Kidney capillary endothelial cell (primary cell): ENCODE data around the gene PPM1L.
A peak's percentile ranks its signal among the peaks of the same experiment; 100 is the strongest.
"Not testable (repeated sequence)": the region's sequence is repeated elsewhere in the genome, so short reads cannot be mapped to it uniquely, and the experiment has no call there.

Source experiments
- DNase-seq: peaks from one replicate; pipeline ENCODE4 v3.0.0-alpha.2; 2018; ENCODE audit warnings: low spot score

The PPM1L gene

DNA sequence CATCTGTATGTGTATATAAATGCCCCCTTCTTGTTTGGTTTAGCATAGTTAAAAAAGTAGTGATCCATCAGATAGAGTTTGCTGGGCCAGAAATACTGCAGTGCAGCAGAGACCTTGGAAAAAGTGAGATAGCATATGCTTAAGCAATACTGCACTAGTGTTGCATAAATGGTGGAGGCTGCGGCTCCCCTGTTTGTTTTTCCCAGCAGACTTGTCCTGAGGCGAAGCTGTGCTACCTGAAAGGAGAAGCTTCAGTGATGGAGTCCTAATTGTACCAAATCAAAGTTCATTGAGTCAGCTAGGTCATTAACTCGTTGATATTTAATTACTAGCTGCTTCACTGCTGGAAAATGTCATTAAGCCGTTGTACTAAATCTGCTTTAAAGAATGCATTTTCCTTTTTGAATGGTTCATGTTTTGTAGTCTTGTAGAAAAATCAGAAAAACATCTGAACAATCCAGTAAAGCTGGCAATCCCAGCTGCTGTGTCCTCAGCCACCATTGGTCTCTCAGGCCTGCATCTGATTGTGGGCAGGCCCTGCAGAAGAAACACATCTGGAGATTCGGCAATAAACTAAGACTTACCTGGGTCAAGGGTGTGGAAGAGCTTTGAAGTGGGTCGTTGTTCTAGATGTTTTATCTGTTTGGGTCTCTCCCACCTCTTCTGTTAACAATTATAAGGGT, 179.5 kb downstream of the PPM1L start:
- DNase-seq: no peak

DNA sequence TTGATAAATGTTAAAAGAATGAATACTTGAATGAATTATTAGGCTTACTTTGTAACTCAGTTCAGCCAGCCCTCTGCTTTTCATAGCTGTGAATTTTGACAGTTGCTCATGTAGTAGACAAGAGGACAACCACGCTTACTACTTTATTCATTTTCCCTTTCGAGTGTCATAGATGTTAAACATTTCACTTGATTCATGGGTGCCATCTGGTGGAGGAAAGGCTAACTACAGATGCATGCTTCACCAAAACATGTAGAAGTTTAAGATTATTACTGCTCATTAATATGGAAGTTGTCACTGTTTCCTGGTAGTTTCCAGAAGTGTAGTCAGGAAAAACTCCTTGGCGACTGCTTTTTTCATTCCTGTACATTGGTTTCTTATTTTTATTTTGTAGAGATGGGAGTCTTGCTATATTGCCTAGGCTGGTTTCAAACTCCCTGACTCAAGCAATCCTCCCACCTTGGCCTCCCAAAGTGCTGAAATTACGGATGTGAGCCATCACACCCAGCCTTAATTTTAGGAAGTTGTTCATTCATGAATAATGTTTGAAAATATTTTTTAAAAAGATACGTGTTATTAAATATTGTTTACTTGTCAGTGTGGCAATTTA, 186.0 kb downstream of the PPM1L start:
- peak; percentile 71 for DNase-seq

DNA sequence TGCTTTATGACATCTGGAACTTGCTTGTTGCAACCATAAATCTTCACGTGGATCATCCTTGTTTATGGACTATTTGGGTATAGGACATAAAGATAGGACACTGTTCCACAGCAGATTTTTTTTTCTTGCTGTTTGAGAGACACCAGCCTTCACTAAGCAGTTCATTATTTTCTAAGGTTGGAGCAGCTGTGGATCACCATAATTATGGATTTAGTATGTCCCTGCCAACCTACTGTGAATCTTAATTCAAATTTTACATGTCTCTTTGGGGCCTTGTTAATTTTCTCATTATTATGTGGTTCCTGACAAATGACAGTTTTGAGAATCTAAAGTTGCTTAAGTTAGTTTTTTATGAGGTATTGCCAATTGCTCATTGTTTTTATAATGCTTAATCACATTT, 188.0 kb downstream of the PPM1L start:
- no peak for DNase-seq

DNA sequence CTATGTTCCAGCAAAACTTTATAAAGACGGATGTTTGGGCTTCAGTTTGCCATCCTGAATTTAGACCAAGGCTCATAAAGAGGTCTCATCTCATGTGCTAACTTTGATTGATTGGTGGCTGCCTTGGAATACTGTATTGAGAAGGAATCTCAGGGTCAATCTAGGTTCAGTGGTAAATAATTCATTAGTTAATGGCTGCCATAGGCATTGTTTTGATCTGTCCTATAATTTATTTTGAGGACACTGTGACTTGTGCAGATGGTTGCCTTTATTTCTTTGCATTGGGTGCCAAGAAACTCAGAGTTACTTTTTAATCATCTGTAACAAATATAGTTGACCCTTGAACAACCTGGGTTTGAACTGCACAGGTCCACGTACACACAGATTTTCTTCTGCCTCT, 189.3 kb downstream of the PPM1L start:
- no peak for DNase-seq

DNA sequence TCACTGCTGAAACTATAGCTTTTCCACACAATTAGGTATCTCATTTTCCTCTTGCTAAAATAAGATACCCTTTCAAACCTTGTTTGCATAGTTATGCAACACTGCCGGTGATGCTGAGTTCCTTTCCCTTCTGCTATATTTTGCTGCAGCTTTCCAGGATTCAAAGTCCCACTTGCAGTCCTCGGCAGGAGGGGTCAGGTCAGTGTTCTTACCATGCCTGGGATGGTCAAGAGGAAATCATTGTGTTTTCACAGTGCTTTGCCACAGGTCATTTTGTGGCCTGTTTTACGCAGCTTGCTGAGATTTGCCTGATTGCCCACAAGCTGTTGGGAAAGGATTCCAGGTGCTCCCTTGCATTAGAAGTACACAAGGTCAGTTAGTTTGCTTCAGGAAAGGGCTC, 192.2 kb downstream of the PPM1L start:
- no peak for DNase-seq

DNA sequence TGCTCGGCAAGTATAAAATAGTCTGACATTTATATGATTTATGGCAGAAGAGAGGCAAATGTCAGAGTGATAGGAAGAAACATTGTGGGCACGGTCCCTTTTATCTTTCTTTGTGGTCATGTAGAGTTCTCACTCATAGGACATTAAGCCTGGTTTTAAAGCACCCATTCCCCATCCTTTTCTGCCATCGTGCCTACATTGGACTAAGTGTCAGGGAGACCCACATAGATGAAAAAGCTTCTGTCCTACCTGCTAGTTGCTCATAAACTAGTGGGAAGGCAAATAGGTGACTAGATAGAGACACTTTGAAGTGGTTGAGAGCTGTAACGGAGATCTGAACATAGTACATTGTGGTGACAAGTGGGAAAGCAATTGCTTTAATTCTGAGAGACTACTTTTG, 193.4 kb downstream of the PPM1L start:
- no peak for DNase-seq

DNA sequence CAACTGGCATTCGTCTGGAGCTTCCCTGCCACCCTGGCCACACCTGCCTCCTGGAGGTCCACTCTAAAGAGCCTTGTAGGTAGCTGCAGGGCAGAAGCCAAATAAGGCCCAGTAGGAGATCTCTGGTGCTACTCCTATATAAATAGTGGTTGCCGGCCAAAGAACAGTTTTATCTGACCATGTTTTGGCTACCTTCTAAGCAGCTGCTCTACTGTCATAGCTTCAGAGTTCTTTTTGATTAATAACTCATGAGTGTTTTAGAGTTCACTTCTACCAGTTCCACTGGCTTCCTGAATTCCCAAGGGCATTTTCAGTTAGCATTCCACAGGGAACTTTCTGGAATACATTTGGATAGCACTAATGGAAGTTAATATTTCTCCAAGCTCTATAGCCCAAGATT, 194.5 kb downstream of the PPM1L start:
- DNase-seq: no peak

DNA sequence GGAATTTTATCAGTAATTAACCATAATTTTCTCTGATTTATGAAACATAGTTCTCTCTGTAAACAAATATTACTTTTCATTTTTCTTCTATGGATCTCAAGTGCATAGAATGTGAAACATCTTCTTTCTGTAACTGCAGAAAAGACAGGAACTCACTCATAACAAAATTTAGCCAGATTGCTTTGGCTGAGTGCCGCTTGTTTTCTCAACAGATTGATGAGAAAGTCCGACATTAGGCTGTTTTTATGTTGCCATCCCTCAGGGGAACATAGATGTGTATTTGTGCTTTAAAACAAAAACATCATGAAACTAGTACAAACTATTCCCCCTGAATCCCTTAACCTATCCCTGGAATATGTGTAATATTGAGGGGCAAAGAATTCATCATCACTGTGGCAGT, 194.9 kb downstream of the PPM1L start:
- no peak for DNase-seq

DNA sequence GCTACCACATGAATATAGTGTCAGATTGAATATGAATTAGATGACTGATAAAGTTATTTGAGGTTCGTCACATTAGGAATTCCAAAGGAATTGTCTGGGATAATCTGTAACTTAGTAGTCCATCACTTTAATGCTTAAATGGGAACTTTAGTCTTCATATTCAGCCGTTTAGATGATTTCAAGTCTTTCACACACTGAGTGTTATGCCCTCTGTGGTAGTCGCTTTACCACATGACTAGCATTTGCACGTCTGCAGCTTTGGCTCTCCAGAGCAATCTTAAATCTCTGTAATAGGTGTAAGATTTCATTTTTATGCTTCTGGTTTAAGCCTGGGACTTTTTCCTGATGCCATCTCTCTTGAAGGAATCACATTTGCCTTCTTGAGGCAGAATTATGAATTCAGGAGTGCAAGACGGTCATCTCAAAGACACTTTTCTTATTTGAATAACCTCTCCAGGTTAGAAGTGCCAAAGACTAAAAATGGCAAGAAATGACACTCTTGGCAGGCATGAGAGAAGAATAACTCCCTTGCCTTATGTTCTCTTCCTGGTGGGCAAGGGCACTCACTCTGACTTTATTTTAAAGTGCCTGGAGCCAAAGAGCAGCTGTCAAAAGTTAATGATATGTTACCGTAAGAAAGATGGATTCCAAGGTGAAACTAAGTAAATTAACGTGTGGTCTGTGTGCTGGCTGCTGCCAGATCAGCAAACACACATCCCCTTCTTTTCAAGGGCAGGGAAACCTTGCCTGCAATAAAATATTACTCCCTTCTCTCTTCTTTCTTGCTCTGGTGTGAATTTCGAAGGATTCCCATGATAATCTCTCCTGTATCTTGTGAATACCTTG, 195.8 kb downstream of the PPM1L start:
- DNase-seq: no peak

DNA sequence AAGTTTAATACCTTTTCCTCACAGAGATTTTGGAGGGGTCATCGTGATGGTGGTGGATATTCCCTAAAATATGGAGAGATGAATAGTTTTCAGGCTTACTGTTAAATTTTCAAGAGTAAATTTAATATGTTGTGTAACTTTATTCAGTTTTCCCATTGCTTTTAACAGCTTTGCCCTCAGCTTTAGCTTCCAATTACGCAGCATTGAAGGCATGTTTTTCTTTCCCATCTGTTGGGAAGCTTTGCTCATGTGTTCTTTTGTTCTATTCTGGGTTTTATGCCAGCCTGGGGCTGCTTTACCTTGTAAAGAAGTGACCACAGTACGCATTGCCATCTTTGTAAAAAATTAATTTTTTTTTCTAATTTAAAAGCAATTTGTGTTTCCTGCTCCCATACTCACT, 197.7 kb downstream of the PPM1L start:
- DNase-seq: no peak

DNA sequence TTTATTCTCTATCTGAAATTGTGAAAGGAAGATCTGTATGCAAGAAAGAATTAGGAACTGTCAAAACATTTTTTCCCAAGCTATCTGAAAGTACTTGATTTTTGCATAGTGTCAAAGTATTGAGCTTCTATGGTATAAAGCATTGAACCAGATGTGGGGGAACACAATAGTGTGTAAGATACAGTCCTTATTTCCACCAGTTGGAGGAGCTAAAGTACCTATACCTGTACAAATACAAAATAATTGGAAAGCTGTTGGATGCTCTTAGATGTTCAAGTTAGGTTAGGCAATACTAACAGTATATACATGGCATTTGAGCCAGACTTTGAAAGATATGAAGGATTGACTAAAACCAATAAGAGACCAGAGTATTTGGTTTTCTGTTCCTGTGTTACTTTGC, 200.8 kb downstream of the PPM1L start:
- peak; percentile 33 for DNase-seq

DNA sequence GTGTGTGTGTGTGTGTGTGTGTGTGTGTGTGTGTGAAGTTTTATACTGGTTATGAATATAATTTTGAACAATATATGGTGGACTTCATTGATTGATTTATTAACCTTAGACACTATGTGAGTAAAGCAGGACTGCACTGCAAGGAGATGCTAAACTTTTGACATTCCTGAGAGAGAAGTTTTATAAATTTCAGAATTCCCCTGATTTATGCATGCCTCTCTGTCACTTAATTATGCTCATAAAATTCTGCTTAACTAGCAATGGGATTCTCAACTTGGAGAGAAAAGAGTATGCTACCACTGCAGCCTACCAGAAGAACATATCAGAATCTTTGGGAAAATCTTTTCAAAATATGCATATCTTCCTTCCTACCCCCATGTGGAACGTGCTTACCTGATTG, 204.5 kb downstream of the PPM1L start:
- no peak for DNase-seq

DNA sequence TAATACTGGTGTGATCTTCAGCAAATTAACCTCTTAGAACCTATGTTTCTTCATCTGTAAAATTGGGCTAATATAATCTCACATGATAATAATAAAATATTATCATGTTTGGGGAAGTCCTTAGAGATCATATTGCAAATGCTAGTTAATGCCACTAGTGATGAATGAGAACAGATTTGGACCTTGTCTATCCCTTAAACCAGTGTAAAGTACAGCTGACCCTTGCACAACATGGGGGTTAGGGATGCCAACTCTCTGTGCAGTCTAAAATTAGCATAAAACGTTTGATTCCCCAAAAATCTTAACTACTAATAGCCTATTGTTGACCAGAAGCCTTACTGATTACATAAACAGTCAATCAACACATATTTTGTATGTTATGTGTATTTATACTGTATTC, 207.9 kb downstream of the PPM1L start:
- no peak for DNase-seq

DNA sequence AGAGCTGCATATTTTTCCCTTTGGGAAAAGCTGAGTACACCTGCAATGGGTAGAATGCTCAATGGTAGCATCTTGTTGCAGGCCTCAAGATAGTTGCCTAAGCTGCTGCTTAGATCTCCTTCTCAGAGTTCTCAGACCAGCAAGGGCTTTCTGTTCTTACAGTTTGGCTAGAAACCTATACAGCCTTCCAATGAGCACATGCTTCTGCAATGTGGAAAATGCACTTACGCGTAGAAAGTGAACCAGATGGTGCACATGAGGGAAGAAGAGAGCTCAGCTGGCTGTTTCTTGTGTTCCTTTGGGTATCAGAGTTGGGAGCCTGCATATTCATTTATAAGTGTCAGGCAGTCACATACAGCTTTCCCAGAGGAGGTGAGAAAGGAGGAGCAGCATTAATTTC, 212.7 kb downstream of the PPM1L start:
- no peak for DNase-seq

DNA sequence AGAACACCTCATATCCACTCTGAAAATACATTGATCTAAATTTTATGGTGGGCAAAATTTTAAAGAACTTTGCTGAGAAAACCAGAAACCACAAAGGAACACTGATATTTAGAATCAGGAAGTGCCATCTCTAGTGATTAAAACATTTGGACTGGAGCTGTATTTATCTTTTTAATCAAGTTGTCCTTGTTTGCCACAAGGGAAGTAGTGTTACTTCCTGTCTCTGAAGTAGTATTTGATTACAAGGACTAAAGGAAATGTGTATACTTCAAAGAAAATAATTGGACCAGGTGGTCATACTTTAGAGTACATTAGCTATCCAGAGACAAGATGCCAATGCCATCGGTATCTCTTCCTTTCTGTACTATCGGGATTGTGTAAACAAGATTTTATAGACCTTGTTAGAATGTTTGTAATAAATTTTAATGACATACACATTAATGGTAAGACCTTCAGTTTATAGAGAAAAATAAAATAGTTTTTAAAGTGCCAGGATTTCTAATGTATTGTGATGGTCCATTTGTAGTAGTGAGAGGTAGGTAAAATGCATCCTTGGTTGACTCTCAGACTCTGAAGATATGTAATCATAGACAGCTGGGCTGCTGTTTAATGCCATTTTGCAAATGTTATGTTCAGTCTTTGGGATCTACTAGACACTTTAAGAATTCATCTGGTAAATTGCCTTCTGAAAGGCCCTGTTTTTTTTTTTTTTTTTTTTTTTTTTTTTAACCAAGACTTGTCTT, 217.2 kb downstream of the PPM1L start:
- peak; percentile 2 for DNase-seq

DNA sequence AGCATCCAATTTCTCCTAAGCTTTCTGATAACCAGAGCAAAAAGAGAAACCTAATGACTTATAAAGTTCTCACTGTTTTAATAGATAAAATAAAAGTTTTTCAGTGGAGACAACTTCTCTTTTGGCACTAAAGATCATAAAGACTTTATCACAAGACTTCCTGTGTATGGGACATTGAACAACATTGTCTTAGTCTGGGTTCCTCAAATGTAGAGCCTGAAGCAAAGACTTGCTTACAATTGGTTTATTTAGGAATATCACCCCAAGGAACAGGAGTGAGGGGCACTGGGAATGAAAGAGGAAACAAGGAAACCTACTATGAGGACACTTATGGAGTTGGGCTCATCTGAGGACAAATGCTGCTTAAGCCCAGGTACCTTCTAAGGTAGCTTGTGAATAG, 221.7 kb downstream of the PPM1L start:
- DNase-seq: no peak

DNA sequence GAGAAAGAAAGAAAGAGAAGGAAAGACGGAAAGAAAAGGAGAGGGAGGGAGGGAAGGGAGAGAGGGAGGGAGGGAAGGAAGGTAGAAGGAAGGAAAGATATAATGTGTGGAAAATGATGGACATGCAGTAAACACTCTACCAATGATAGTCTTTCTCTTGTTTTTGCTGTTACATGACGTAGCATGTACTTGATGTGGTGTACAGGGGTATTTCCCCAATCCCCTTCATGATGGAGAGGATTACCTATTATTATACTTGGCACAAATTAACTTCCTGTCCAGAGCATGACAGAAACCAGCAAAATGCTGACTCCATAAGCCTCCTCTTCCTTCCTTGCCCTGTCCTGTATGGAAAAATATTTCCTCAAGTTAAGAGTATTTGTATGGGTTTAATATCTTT, 224.7 kb downstream of the PPM1L start:
- no peak for DNase-seq

DNA sequence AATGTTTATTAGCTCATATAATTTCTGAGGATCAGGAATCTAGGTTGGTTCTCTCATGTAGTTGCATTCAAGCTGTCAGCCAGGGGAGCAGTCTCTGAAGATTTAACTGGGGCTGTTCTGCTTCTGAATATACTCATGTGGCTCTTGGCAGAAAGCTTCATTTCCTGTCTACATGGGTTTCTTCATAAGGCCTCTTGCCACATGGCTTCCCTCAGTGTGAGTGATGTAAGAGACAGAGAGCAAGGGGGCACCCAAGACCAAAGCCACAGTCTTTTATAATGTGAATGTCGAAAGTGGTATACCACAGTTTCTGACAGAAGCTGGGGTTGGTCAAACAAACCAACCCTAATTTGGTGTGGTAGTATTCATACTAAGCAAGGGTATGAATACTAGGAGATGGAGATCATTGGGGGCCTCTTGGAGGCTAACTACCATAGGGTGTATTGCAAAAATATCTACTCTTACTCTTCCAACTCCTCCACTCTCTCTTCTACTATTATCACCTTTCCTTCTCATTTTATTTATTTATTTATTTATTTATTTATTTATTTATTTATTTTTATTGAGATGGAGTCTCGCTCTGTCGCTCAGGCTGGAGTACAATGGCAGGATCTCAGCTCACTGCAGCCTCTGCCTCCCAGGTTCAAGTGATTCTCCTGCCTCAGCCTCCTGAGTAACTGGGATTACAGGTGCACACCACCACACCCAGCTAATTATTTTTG, 225.3 kb downstream of the PPM1L start:
- DNase-seq: no peak

DNA sequence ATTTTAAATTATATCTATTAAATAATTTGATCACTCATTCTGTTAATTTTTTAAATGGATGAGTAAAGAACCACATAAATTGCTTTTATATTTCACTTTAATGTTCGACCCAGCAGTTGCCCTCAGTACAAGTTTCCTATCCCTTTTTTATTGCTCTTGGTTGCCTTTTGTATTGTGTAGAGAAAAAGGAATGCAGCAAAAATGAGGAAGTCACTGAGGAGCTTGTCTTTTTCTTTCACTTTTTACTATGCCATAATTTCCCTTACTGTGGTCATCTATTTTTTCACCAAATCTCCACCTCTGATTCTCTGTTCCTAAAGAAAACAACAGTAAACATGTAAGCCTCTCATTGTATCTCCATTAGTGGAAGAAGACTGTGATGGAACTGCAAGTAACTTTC, 226.5 kb downstream of the PPM1L start:
- no peak for DNase-seq

DNA sequence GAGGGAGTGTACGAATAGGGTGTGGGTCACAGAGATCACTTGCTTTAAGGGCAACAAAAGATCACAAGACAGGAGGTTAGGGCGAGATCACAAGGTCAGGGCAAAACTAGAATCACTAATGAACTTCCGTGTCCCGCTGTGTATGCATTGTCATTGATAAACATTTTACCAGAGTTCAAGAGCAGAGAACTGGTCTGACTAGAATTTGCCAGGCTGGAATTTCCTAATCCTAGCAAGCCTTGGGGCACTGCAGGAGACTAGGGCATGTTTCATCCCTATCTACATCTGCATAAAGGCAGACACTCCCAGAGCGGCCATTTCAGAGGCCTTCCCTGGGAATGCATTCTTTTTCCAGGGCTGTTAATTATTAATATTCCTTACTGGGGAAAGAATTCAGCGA, 227.9 kb downstream of the PPM1L start:
- DNase-seq: not testable (repeated sequence)

DNA sequence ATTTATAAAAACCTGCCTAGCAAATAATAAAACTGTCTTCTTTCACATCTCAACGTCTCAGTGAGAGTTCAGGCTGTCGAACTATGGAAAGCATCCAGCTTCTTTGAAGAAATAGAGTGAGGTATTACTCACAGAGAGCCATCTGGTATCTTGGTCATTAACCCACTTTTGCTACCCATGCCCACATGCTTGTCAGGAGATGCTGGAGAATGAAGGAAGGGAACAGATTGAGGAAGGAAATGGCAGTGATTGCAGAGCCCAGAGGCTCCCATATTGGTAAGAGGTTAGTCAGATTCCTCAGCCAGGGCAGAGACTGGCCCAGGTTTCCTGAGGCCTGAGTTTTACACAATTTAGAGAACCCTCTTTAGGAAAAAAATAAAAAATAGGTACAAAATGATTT, 230.0 kb downstream of the PPM1L start:
- no peak for DNase-seq
